B cell (primary cell): ENCODE data around the gene HOXB9.

Experiments used
- CTCF ChIP-seq: fragments of 200-600 bp; IDR thresholded peaks from one replicate; pipeline ENCODE4 v1.8.0; 2022; ENCODE audit warnings: antibody characterized with exemption, mild to moderate bottlenecking
- EZH2 ChIP-seq: IDR thresholded peaks from 2 replicates; pipeline ENCODE4 v1.6.1; 2012; ENCODE audit warnings: borderline replicate concordance, low read depth, mild to moderate bottlenecking, moderate library complexity, low read length; ENCODE audit not compliant: insufficient read depth, poor library complexity, severe bottlenecking

DNA sequence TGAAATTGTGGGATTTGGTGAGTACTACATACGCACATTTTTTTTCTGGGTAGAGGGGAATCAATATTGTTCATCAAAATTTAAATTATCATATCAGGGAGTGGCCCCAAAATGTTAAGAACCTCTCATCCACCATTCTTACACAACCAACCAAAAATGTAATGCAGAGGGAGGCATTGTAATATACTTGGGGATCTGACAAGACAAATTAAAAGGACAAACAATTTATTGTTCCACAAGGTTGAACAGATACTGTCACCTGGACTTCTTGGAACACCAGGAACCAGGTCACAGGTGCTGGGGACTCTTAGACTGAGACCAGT is 14.7 kb upstream of the HOXB9 start:
- no peak for TF ChIP-seq CTCF
- TF ChIP-seq EZH2, result no peak
